GM18505 (cell line): Measurements from ENCODE around the gene ARHGEF7.

Experiments used
- ATAC-seq: cut with Tn5 transposase; IDR thresholded peaks from one replicate; pipeline ENCODE4 v1.9.1; 2021; ENCODE audit not compliant: unreplicated experiment
- POLR2A ChIP-seq: IDR thresholded peaks from 4 replicates; pipeline ENCODE4 v1.6.1; 2011; ENCODE audit warnings: borderline replicate concordance; ENCODE audit not compliant: insufficient read depth, insufficient read length; ENCODE audit errors: extremely low read depth

ARHGEF7 gene

GRCh38 chr13:111090169-111090568 lies 24.9 kb upstream of the ARHGEF7 start:
- no peak for TF ChIP-seq POLR2A
- ATAC-seq = no peak

- TF ChIP-seq POLR2A = no peak
Observed at GRCh38 chr13:111092685-111093084, 22.4 kb upstream of the ARHGEF7 start.

GRCh38 chr13:111093136-111093535 lies 22.0 kb upstream of the ARHGEF7 start:
- no peak for ATAC-seq
- TF ChIP-seq POLR2A = no peak

More at GRCh38 chr13:111092685-111093084, 22.4 kb upstream of the ARHGEF7 start:
- ATAC-seq = no peak

GRCh38 chr13:111093634-111094033 lies 21.5 kb upstream of the ARHGEF7 start:
- ATAC-seq = no peak
- no peak for TF ChIP-seq POLR2A

- ATAC-seq = no peak
- TF ChIP-seq POLR2A = no peak
Observed at GRCh38 chr13:111095031-111095840, 19.9 kb upstream of the ARHGEF7 start.

GRCh38 chr13:111095911-111096501 lies 19.1 kb upstream of the ARHGEF7 start:
- ATAC-seq = no peak
- no peak for TF ChIP-seq POLR2A

- TF ChIP-seq POLR2A = no peak
- no peak for ATAC-seq
Observed at GRCh38 chr13:111099290-111099689, 15.8 kb upstream of the ARHGEF7 start.

- TF ChIP-seq POLR2A = no peak
Observed at GRCh38 chr13:111110054-111110453, 5.1 kb upstream of the ARHGEF7 start.

GRCh38 chr13:111111376-111111937 lies 3.7 kb upstream of the ARHGEF7 start:
- no peak for TF ChIP-seq POLR2A
- ATAC-seq = no peak

More at GRCh38 chr13:111110054-111110453, 5.1 kb upstream of the ARHGEF7 start:
- ATAC-seq = no peak

- TF ChIP-seq POLR2A = no peak
- ATAC-seq = no peak
Observed at GRCh38 chr13:111112196-111112595, 2.9 kb upstream of the ARHGEF7 start.

- ATAC-seq = no peak
Observed at GRCh38 chr13:111114362-111115060, 599 bp upstream of the ARHGEF7 start.

GRCh38 chr13:111115965-111116521 lies 933 bp downstream of the ARHGEF7 start:
- ATAC-seq = no peak
- TF ChIP-seq POLR2A = no peak

More at GRCh38 chr13:111114362-111115060, 599 bp upstream of the ARHGEF7 start:
- TF ChIP-seq POLR2A = no peak

GRCh38 chr13:111116856-111117255 lies 1.7 kb downstream of the ARHGEF7 start:
- no peak for ATAC-seq
- no peak for TF ChIP-seq POLR2A
